OCI-LY1 (cell line): ENCODE data around the gene CEMIP2.

Experiments
- H2AFZ ChIP-seq: fragments of 200-600 bp; sonication (generic), shearing (Covaris generic); 2 replicates; pipeline ENCODE4 v1.6.0; 2014; ENCODE audit warnings: antibody characterized with exemption, mild to moderate bottlenecking, low read length
- H3F3A ChIP-seq: fragments of 200-600 bp; sonication (generic), shearing (Covaris generic); 2 replicates; pipeline ENCODE4 v1.6.0; 2014; ENCODE audit warnings: mild to moderate bottlenecking, antibody characterized with exemption, low read length, moderate library complexity; ENCODE audit not compliant: insufficient read depth
- H3K27ac ChIP-seq: fragments of 200-600 bp; sonication (generic); 2 replicates; pipeline ENCODE4 v1.5.1; 2014; ENCODE audit warnings: low read length, mixed run types, mild to moderate bottlenecking, low read depth; ENCODE audit not compliant: poor library complexity, severe bottlenecking
- H3K27me3 ChIP-seq: fragments of 200-600 bp; sonication (generic); 2 replicates; pipeline ENCODE4 v1.6.0; 2014; ENCODE audit warnings: antibody characterized with exemption, mild to moderate bottlenecking, low read length, moderate library complexity; ENCODE audit not compliant: insufficient read depth
- H3K36me3 ChIP-seq: fragments of 200-600 bp; sonication (generic); 2 replicates; pipeline ENCODE4 v1.6.1; 2014; ENCODE audit warnings: mild to moderate bottlenecking, antibody characterized with exemption, low read length, moderate library complexity, mixed read lengths; ENCODE audit not compliant: insufficient read depth
- H3K4me1 ChIP-seq: fragments of 200-600 bp; sonication (generic); 2 replicates; pipeline ENCODE4 v1.5.1; 2014; ENCODE audit warnings: mild to moderate bottlenecking, low read length, moderate library complexity; ENCODE audit not compliant: insufficient read depth, severe bottlenecking
- H3K4me2 ChIP-seq: fragments of 200-600 bp; sonication (generic), shearing (Covaris generic); 2 replicates; pipeline ENCODE4 v1.6.1; 2014; ENCODE audit warnings: low read length
- H3K4me3 ChIP-seq: fragments of 200-600 bp; sonication (generic); 2 replicates; pipeline ENCODE4 v1.5.1; 2014; ENCODE audit warnings: low read length, low read depth, mild to moderate bottlenecking, mixed read lengths; ENCODE audit not compliant: poor library complexity, severe bottlenecking
- H3K79me2 ChIP-seq: fragments of 200-600 bp; shearing (Covaris generic); 2 replicates; pipeline ENCODE4 v1.6.1; 2016; ENCODE audit warnings: mixed run types, low read length, mixed read lengths; ENCODE audit not compliant: insufficient read depth
- H3K9ac ChIP-seq: fragments of 200-600 bp; sonication (generic), shearing (Covaris generic); 2 replicates; pipeline ENCODE4 v1.6.1; 2014; ENCODE audit warnings: mild to moderate bottlenecking, low read length, mixed read lengths
- H3K9me2 ChIP-seq: fragments of 200-600 bp; sonication (generic), shearing (Covaris generic); 2 replicates; pipeline ENCODE4 v1.6.1; 2014; ENCODE audit warnings: low read depth, mild to moderate bottlenecking, low read length, mixed read lengths
- H3K9me3 ChIP-seq: fragments of 200-600 bp; shearing (Covaris generic); 2 replicates; pipeline ENCODE4 v1.6.1; 2014; ENCODE audit warnings: low read length, mixed read lengths
- H4K20me1 ChIP-seq: fragments of 200-600 bp; sonication (generic), shearing (Covaris generic); 2 replicates; pipeline ENCODE4 v1.6.0; 2016; ENCODE audit warnings: mild to moderate bottlenecking, low read length; ENCODE audit not compliant: insufficient read depth
- CTCF ChIP-seq: fragments of 200-600 bp; sonication (generic), shearing (Covaris generic); IDR thresholded peaks from 2 replicates; pipeline ENCODE4 v1.5.1; 2017; ENCODE audit warnings: mild to moderate bottlenecking, antibody characterized with exemption, low read length, moderate library complexity, mixed read lengths
- EZH2 ChIP-seq: fragments of 200-600 bp; sonication (generic), shearing (Covaris generic); IDR thresholded peaks from 2 replicates; pipeline ENCODE4 v1.8.0; 2017; ENCODE audit warnings: borderline replicate concordance, mixed run types, mild to moderate bottlenecking, antibody characterized with exemption, low read length, moderate library complexity, mixed read lengths

The CEMIP2 gene

GRCh38 chr9:71664566-71664965, 103.7 kb downstream of the CEMIP2 start:
- Histone ChIP-seq H3K79me2 (no peaks in the 10 kb centered on the region), H3K4me1 (no peaks in the 10 kb centered on the region), H3K4me3 (no peak overlapping the region), H3K36me3 (no peaks in the 10 kb centered on the region), H3K27ac (no peak overlapping the region), H2AFZ (no peak overlapping the region), H3K27me3 (no peaks in the 10 kb centered on the region), H3K4me2 (no peak overlapping the region), H3K9me2 (no peaks in the 10 kb centered on the region), H3K9ac (no peak overlapping the region), H3K9me3 (no peaks in the 10 kb centered on the region), H4K20me1 (no peaks in the 10 kb centered on the region), H3F3A (no peaks in the 10 kb centered on the region)
- no peak for TF ChIP-seq EZH2
- no peak for TF ChIP-seq CTCF

GRCh38 chr9:71663931-71664459, 104.3 kb downstream of the CEMIP2 start:
- Histone ChIP-seq H3K36me3 (no peaks in the 10 kb centered on the region), H4K20me1 (no peaks in the 10 kb centered on the region), H3K4me3 (no peak overlapping the region), H3K79me2 (no peaks in the 10 kb centered on the region), H2AFZ (no peak overlapping the region), H3K27ac (no peak overlapping the region), H3F3A (no peaks in the 10 kb centered on the region), H3K9me2 (no peaks in the 10 kb centered on the region), H3K4me1 (no peaks in the 10 kb centered on the region), H3K4me2 (no peak overlapping the region), H3K9ac (no peak overlapping the region), H3K9me3 (no peaks in the 10 kb centered on the region), H3K27me3 (no peaks in the 10 kb centered on the region)
- no peak for TF ChIP-seq CTCF
- no peak for TF ChIP-seq EZH2

GRCh38 chr9:71663216-71663615, 105.1 kb downstream of the CEMIP2 start:
- H3K27ac ChIP-seq, result no peak overlapping the region
- no peaks in the 10 kb centered on the region for H3K9me3 ChIP-seq
- H3K4me1 ChIP-seq, result no peaks in the 10 kb centered on the region
- no peak overlapping the region for H3K4me2 ChIP-seq
- H3K79me2 ChIP-seq, result no peaks in the 10 kb centered on the region
- H2AFZ ChIP-seq, result no peak overlapping the region
- H3K27me3 ChIP-seq, result no peaks in the 10 kb centered on the region
- no peak overlapping the region for H3K9ac ChIP-seq
- H4K20me1 ChIP-seq, result no peaks in the 10 kb centered on the region
- no peaks in the 10 kb centered on the region for H3K36me3 ChIP-seq
- H3K4me3 ChIP-seq, result no peak overlapping the region
- H3F3A ChIP-seq, result no peaks in the 10 kb centered on the region
- H3K9me2 ChIP-seq, result no peaks in the 10 kb centered on the region
- no peak for TF ChIP-seq CTCF
- no peak for TF ChIP-seq EZH2
